ENCODE data around the gene MANEAL.

DNA sequence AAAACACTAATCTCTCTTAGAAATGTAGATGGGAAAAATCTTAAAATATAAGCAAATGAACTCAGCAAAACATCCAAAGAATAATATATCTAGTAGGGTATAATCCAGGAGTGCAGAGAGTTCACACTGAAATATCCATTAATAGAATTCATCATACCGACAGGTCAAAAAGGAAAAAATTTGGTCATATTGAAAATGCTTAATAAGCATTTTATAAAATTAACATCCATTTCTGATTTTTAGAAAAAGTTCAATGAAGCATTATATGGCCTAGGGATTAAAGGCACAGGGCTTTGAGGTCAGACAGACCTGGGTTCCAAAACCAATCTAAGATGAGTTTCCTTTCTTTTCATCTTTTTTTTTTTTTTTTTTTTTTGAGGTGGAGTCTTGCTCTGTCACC is 45.1 kb upstream of the MANEAL start:
- TF ChIP-seq, protein P1, sequence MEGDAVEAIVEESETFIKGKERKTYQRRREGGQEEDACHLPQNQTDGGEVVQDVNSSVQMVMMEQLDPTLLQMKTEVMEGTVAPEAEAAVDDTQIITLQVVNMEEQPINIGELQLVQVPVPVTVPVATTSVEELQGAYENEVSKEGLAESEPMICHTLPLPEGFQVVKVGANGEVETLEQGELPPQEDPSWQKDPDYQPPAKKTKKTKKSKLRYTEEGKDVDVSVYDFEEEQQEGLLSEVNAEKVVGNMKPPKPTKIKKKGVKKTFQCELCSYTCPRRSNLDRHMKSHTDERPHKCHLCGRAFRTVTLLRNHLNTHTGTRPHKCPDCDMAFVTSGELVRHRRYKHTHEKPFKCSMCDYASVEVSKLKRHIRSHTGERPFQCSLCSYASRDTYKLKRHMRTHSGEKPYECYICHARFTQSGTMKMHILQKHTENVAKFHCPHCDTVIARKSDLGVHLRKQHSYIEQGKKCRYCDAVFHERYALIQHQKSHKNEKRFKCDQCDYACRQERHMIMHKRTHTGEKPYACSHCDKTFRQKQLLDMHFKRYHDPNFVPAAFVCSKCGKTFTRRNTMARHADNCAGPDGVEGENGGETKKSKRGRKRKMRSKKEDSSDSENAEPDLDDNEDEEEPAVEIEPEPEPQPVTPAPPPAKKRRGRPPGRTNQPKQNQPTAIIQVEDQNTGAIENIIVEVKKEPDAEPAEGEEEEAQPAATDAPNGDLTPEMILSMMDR (IDR thresholded peaks at IDR 0.05) = no peak
- no peak for TF ChIP-seq POLR2A (IDR thresholded peaks at IDR 0.05)

Measured in testis (tissue), 2 donors.